ENCODE data around the gene KTN1. TPM values are rescaled to one million over a fixed set of nuclear protein-coding genes. Genes with fewer than 3 reads are reported as not detected.

KTN1 gene
- total RNA-seq, 1 experiment from 2014 or later: 125 TPM

GRCh38 chr14:55661029-55661428 lies 81.0 kb downstream of the KTN1 start:
- H3K27me3 Mint-ChIP-seq (ENCODE audit: low read depth): no peaks in the 10 kb centered on the region
- no peaks in the 10 kb centered on the region for H3K4me1 Mint-ChIP-seq
- H3K4me3 Mint-ChIP-seq: no peak overlapping the region
- H3K27ac Mint-ChIP-seq: no peak overlapping the region
- DNase-seq (ENCODE audit: low spot score) (no peak), ATAC-seq (no peak)
- TF ChIP-seq SOX15 (CRISPR knock-in tag; IDR thresholded peaks at IDR 0.05): no peak
- TF ChIP-seq, protein P1, sequence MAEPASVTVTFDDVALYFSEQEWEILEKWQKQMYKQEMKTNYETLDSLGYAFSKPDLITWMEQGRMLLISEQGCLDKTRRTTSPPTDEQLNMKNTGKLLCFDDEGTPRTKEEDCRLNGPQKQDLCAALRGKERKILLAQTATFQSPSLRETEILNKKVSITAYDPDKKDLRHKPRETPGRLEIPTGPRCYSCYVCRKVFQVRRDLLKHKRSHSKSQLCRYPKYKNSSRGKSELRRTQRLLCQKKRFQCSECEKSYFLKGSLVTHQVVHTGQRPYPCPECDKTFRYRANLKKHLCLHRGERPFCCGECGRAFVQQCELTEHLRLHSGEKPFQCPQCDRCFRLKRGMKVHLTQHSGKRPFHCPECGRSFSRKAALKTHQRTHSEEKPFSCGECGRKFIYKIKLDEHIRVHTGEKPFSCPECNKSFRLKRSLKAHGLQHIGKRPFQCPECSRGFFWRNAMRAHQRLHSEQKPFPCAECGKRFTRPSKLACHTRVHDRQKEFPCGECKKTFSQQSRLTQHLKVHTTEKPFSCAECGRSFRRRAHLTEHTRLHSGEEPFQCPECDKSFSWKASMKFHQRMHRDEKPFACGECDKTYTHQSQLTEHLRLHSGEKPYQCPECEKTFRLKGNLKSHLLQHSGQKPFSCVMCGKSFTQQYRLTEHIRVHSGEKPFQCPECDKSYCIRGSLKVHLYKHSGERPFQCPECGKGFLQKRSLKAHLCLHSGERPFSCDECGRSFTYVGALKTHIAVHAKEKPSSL (CRISPR knock-in tag; conservative IDR thresholded peaks at IDR 0.05): no peak
- TF ChIP-seq, protein P2, sequence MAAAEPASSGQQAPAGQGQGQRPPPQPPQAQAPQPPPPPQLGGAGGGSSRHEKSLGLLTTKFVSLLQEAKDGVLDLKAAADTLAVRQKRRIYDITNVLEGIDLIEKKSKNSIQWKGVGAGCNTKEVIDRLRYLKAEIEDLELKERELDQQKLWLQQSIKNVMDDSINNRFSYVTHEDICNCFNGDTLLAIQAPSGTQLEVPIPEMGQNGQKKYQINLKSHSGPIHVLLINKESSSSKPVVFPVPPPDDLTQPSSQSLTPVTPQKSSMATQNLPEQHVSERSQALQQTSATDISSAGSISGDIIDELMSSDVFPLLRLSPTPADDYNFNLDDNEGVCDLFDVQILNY (CRISPR knock-in tag; IDR thresholded peaks at IDR 0.05): no peak
- TF ChIP-seq KAT7 (CRISPR knock-in tag; IDR thresholded peaks at IDR 0.05; ENCODE audit: borderline replicate concordance): no peak
- TF ChIP-seq, protein P3, sequence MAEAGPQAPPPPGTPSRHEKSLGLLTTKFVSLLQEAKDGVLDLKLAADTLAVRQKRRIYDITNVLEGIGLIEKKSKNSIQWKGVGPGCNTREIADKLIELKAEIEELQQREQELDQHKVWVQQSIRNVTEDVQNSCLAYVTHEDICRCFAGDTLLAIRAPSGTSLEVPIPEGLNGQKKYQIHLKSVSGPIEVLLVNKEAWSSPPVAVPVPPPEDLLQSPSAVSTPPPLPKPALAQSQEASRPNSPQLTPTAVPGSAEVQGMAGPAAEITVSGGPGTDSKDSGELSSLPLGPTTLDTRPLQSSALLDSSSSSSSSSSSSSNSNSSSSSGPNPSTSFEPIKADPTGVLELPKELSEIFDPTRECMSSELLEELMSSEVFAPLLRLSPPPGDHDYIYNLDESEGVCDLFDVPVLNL (CRISPR knock-in tag; IDR thresholded peaks at IDR 0.05; ENCODE audit: borderline replicate concordance, low read depth): no peak
- TF ChIP-seq, protein P4, sequence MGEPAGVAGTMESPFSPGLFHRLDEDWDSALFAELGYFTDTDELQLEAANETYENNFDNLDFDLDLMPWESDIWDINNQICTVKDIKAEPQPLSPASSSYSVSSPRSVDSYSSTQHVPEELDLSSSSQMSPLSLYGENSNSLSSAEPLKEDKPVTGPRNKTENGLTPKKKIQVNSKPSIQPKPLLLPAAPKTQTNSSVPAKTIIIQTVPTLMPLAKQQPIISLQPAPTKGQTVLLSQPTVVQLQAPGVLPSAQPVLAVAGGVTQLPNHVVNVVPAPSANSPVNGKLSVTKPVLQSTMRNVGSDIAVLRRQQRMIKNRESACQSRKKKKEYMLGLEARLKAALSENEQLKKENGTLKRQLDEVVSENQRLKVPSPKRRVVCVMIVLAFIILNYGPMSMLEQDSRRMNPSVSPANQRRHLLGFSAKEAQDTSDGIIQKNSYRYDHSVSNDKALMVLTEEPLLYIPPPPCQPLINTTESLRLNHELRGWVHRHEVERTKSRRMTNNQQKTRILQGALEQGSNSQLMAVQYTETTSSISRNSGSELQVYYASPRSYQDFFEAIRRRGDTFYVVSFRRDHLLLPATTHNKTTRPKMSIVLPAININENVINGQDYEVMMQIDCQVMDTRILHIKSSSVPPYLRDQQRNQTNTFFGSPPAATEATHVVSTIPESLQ (CRISPR knock-in tag; IDR thresholded peaks at IDR 0.05): no peak
- TF ChIP-seq PREB (CRISPR knock-in tag; IDR thresholded peaks at IDR 0.05; ENCODE audit: borderline replicate concordance): no peak
- TF ChIP-seq ZNF423 (CRISPR knock-in tag; IDR thresholded peaks at IDR 0.05): no peak
- no peak for TF ChIP-seq NFYB (CRISPR knock-in tag; conservative IDR thresholded peaks at IDR 0.05; ENCODE audit: low read depth)
- TF ChIP-seq GRHL2 (CRISPR knock-in tag; IDR thresholded peaks at IDR 0.05; ENCODE audit: insufficient replicate concordance, severe bottlenecking): no peak
- no peaks in the 10 kb centered on the region for H3K9me3 Mint-ChIP-seq
- POLR2A ChIA-PET: no interaction called here
- CTCF ChIA-PET: interaction anchor here (0.5 kb wide), 1 partner anchor 82 kb away, joined by 4 read pairs; no protein-coding TSS in a partner anchor
- peaks cover 50% of the 10 kb centered on the region for H3K36me3 Mint-ChIP-seq

DNA sequence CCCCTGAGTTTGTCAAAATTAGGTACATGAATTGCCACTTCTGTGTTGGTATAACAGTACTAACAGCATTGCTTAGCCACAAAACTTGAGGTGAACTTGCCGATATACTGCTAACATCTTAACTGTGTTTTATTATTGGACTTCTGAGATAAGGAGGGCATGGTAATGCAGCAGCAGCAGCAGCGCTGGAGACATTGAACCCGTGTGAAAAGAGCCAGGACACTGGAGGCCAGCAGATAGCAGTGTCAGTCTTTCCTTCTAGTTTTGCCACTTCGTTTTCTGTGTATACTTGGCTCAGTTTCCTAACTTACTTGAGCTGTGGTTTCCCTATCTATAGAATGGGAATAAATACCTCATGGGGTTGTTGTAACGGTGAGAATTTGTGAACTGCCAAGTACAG lies 82.7 kb downstream of the KTN1 start:
- POLR2A ChIA-PET: no interaction called here
- CTCF ChIA-PET: no interaction called here
- no peak for ATAC-seq

More for the DNA sequence above, 82.7 kb downstream of the KTN1 start:
- no peak for DNase-seq (ENCODE audit: low spot score)
- Mint-ChIP-seq H3K4me1 (no peaks in the 10 kb centered on the region), H3K9me3 (no peaks in the 10 kb centered on the region), H3K27me3 (ENCODE audit: low read depth) (no peaks in the 10 kb centered on the region), H3K27ac (no peak overlapping the region), H3K36me3 (peaks cover 38% of the 10 kb centered on the region), H3K4me3 (no peak overlapping the region)
- no peak for TF ChIP-seq NR3C1 (CRISPR knock-in tag; conservative IDR thresholded peaks at IDR 0.05; ENCODE audit: low read depth)
- TF ChIP-seq, protein P3 (CRISPR knock-in tag; IDR thresholded peaks at IDR 0.05; ENCODE audit: borderline replicate concordance, low read depth): no peak
- no peak for TF ChIP-seq ESRRA (CRISPR knock-in tag; IDR thresholded peaks at IDR 0.05; ENCODE audit: borderline replicate concordance)
- no peak for TF ChIP-seq ZNF219 (CRISPR knock-in tag; IDR thresholded peaks at IDR 0.05; ENCODE audit: borderline replicate concordance)
- no peak for TF ChIP-seq ZBTB43 (CRISPR knock-in tag; IDR thresholded peaks at IDR 0.05)
